Measurements from ENCODE around the gene PILRA. TPM values are rescaled to one million over a fixed set of nuclear protein-coding genes. Genes with fewer than 3 reads are reported as not detected.

The PILRA gene
- total RNA-seq, 1 experiment from 2014 or later = 3.2 TPM

- peak overlapping the region; percentile 32 to 61; a peak in 2 of 5 replicates for H3K4me3 Mint-ChIP-seq
- peak overlapping the region; percentile 32 for H3K18ac ChIP-seq (ENCODE audit: insufficient read length, low read depth, low read length)
Observed at GRCh38 chr7:100370746-100371145, 2.5 kb upstream of the PILRA start.

More at GRCh38 chr7:100370746-100371145, 2.5 kb upstream of the PILRA start:
- no peaks in the 10 kb centered on the region for H3K9me3 ChIP-seq (ENCODE audit: control insufficient read depth, low read depth, low read length)
- no peak overlapping the region for H2BK5ac ChIP-seq (ENCODE audit: insufficient read length, low read length)
- DNase-seq = no peak
- no peak for TF ChIP-seq CTCF (conservative IDR thresholded peaks at IDR 0.05)
- H2BK20ac ChIP-seq (ENCODE audit: low read depth, low read length, poor library complexity, severe bottlenecking) = no peak overlapping the region
- no peak overlapping the region for H3K56ac ChIP-seq (ENCODE audit: insufficient read length, low read depth, low read length)
- no peak overlapping the region for H2BK15ac ChIP-seq (ENCODE audit: low read depth, low read length)
- no CpG with 5 or more reads among the region's 6 CpGs for whole genome bisulfite sequencing (ENCODE audit: extremely low coverage, insufficient read length, low lambda C conversion rate)
- no peak overlapping the region for H4K8ac ChIP-seq (replicated peaks; ENCODE audit: insufficient read length, low read depth, low read length)
- H3K4me2 ChIP-seq (ENCODE audit: insufficient read depth, insufficient read length, low read length) = no peak overlapping the region
- no peak overlapping the region for H4K91ac ChIP-seq (ENCODE audit: insufficient read length, low read depth, low read length)
- H3K14ac ChIP-seq (ENCODE audit: insufficient read depth, low read length) = peak overlapping the region; percentile 53; the same call in 1 of the 2 replicates
- no peaks in the 10 kb centered on the region for H3K23me2 ChIP-seq (ENCODE audit: insufficient read length, low read depth, low read length, poor library complexity, severe bottlenecking)
- no peaks in the 10 kb centered on the region for H3K79me1 ChIP-seq (ENCODE audit: insufficient read depth, low read depth, low read length, poor library complexity, severe bottlenecking)
- H3T11ph ChIP-seq (ENCODE audit: low read length) = no peak overlapping the region
- no peak overlapping the region for H2AK5ac ChIP-seq (ENCODE audit: insufficient read length, low read length)
- no peaks in the 10 kb centered on the region for H4K20me1 ChIP-seq (ENCODE audit: control insufficient read depth, insufficient read depth, insufficient read length)
- Mint-ChIP-seq H3K27ac (peak overlapping the region in 2 of 3 experiments; percentile 87 to 96; a peak in 4 of 7 replicates), H3K27me3 (ENCODE audit: low read depth) (no peaks in the 10 kb centered on the region; the same call in 1 of the 2 replicates), H3K4me1 (peaks cover 48 to 62% of the 10 kb centered on the region in 2 experiments), H3K36me3 (ENCODE audit: insufficient read depth in 1 of 3, low read depth in 3 of 3) (peaks cover 9 to 18% (median 12%) of the 10 kb centered on the region in 3 experiments), H3K9me3 (no peaks in the 10 kb centered on the region)
- no peak overlapping the region for H3K27ac ChIP-seq (ENCODE audit: insufficient read length, low read depth, low read length)
- H3K27me3 ChIP-seq (ENCODE audit: insufficient read depth, low read length) = no peaks in the 10 kb centered on the region
- H3K79me2 ChIP-seq (ENCODE audit: insufficient read depth, low read length) = no peaks in the 10 kb centered on the region
- H4K5ac ChIP-seq (ENCODE audit: insufficient read length, low read depth, low read length) = no peak overlapping the region
- H3K4me1 ChIP-seq (ENCODE audit: insufficient read depth, low read length) = no peaks in the 10 kb centered on the region; the same call in 1 of the 2 replicates
- no peak overlapping the region for H2BK120ac ChIP-seq (ENCODE audit: low read depth, low read length, poor library complexity, severe bottlenecking)
- no peak overlapping the region for H3K9ac ChIP-seq (ENCODE audit: extremely low read depth, insufficient read length, low read length)
- no peak overlapping the region for H2BK12ac ChIP-seq (ENCODE audit: insufficient read length, low read depth, low read length)
- no peak overlapping the region for H2AFZ ChIP-seq (ENCODE audit: low read length)
- no peak overlapping the region for H3K23ac ChIP-seq (ENCODE audit: insufficient read length, low read depth, low read length)
- H3K4ac ChIP-seq (ENCODE audit: low read depth, low read length) = no peak overlapping the region

Data from H9 (cell line).